HG02870 (cell line): Measurements from ENCODE around the gene REXO2.

Experiments used
- ATAC-seq: cut with Tn5 transposase; IDR thresholded peaks from one replicate; pipeline ENCODE4 v1.9.1; 2021; ENCODE audit warnings: mild to moderate bottlenecking, moderate library complexity; ENCODE audit not compliant: unreplicated experiment

Gene REXO2

GRCh38 chr11:114440121-114440860 lies 1.0 kb downstream of the REXO2 start:
- ATAC-seq: no peak

- no peak for ATAC-seq
Measured at GRCh38 chr11:114440971-114441763, 1.9 kb downstream of the REXO2 start.

DNA sequence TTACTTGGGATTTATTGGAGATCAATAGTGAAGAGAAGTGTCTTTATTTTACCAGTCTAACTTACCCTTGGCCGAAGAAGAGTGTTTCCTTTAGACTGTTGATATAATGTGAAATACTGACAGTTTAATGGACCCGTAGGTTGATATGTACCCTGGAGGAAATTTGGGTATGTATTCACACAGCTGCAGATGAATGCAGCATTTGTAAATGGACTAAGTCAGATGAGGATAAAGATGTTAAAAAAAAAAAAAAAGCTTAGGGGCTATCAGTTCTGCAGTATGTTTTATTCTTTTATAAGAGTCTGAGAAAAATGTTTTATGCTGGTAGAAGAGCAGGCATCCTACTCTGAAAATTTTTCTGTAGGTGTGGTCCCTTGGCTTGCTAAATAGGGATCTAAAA lies 2.7 kb downstream of the REXO2 start:
- no peak for ATAC-seq

DNA sequence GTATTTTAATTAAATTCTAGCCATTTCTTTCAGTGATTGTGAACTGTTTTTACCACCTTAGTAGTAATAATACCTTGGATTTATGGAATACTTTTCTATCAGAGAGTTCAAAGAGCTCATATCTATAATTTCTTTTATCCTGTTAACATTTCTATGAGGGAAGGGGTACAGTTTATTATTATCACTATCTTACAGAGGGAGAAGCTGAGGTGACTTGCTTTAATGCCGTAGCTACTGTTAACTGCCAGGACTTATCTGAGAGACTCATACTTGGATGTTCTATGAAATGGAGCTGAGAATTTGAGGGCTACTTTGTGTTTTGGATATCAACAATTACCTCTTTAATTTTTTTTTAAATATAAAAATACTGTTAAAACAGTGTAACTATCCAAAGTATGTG lies 3.3 kb downstream of the REXO2 start:
- no peak for ATAC-seq

GRCh38 chr11:114447444-114447843 lies 8.2 kb downstream of the REXO2 start:
- no peak for ATAC-seq

GRCh38 chr11:114447892-114448291 lies 8.6 kb downstream of the REXO2 start:
- no peak for ATAC-seq

GRCh38 chr11:114448749-114449482 lies 9.6 kb downstream of the REXO2 start:
- no peak for ATAC-seq

DNA sequence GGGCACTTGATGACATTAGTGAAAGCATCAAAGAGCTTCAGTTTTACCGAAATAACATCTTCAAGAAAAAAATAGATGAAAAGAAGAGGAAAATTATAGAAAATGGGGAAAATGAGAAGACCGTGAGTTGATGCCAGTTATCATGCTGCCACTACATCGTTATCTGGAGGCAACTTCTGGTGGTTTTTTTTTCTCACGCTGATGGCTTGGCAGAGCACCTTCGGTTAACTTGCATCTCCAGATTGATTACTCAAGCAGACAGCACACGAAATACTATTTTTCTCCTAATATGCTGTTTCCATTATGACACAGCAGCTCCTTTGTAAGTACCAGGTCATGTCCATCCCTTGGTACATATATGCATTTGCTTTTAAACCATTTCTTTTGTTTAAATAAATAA lies 10.6 kb downstream of the REXO2 start:
- ATAC-seq: no peak

DNA sequence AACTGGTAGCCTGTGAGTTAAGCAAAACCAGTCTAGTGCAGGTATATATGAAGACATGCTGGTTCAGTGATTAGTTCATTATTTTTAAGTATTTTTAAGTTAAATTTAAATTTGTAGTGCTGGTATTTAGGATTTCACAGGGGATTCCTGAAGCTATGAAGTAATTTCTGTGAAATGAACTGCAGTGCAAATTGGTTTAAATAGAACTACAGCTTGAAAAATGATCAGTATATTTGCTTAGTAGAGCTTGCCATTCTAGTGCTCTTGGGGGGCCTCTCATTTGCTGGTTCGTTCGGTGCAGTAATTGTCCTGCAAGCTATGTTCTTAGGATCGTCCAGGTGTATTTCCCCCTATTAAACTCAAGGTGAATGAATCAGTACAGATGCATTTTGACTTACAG lies 13.1 kb downstream of the REXO2 start:
- ATAC-seq: no peak

DNA sequence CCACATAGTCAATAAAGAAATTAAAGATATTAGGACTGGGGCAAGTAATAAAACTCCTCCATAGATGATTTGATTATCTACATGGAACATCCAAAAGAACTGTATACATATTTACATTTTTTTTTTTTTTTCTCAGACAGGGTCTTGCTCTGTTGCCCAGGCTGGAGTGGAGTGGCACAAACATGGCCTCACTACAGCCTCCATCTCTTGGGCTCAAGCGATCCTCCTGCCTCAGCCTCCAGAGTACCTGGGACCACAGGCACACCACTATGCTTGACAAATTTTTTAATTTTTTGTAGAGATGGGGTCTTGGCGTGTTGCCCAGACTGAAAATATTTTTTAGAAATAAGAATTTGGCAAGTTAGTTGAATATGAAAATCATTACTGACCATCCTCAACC lies 24.7 kb downstream of the REXO2 start:
- ATAC-seq: no peak

GRCh38 chr11:114466742-114467141 lies 27.5 kb downstream of the REXO2 start:
- no peak for ATAC-seq

DNA sequence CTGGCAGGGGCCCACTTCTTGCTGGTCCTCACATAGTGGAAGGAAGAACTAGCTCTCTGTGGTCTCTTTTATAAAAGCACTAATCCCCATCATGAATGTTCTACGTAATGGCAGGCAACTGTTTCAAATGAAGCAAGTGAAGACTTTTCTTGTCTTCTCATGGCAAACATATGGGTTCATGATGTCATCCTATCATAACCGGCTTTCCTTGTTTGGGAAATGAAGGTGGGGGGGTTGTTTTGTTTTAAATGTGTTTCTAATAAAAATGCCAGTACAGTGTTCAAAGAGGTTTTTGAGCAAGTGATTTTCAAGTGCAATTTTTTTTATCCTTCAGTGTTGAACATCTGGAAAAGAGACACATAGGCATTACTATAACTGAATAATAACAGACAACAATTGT lies 33.4 kb downstream of the REXO2 start:
- ATAC-seq: no peak

GRCh38 chr11:114478001-114478410 lies 38.7 kb downstream of the REXO2 start:
- ATAC-seq: no peak

DNA sequence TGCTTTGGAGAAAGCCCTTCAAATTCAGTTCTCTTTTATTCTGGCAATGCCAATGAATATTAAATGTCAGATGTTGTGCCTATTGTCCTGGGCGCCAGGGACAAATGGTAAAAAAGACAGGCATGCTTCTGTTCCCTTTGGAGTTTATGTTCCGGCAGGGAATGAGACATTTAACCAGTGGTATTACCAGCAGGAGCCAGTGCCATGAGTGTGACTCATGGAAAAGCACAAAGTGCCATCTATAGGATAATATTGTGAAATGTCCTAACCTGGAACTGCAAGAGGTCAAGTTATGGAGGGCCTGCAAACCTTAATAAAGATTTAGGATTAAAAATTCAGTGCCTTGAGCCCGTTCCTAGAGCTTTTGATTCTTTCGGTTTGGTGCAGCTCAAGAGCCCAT lies 39.5 kb downstream of the REXO2 start:
- ATAC-seq: no peak

DNA sequence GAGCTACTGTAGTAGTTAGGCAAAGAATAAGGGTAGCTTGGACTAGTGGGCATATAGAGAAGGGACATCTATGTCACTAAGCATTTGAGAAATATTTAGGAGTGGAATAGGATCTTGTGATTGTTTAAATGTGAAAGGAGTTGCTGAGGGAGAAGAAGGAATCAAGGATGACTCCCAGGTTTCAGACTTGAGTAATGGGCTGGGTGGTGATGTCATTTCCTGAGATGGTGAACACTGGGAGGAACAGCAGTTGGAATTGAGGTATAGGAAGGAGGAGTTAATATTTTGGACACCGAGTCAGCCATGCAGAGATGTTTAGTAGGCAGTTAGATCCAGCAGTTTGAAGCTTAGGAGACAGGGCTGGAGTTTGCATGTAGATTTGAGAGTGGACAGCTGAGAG lies 40.1 kb downstream of the REXO2 start:
- ATAC-seq: no peak

GRCh38 chr11:114482114-114482513 lies 42.8 kb downstream of the REXO2 start:
- ATAC-seq: no peak

GRCh38 chr11:114483929-114484328 lies 44.7 kb downstream of the REXO2 start:
- ATAC-seq: no peak

- no peak for ATAC-seq
Measured at GRCh38 chr11:114496915-114497314, 57.6 kb downstream of the REXO2 start.

- no peak for ATAC-seq
Measured at GRCh38 chr11:114499756-114500155, 60.5 kb downstream of the REXO2 start.
